ENCODE measurements around the gene HDAC3.

- no peak for TF ChIP-seq CTCF (conservative IDR thresholded peaks at IDR 0.05; ENCODE audit: low read length)
- no peak for TF ChIP-seq EZH2phosphoT487 (IDR thresholded peaks at IDR 0.05; ENCODE audit: borderline replicate concordance, low read depth, low read length)
Measured at GRCh38 chr5:141630570-141631140, 6.0 kb downstream of the HDAC3 start.
